Measurements from ENCODE around the gene CYLD.

The CYLD gene

GRCh38 chr16:50814541-50814940 is 72.7 kb downstream of the CYLD start:
- DNase-seq (ENCODE audit: low read depth in 1 of 2, low spot score in 1 of 2) = no peak

GRCh38 chr16:50815382-50815781 is 73.5 kb downstream of the CYLD start:
- no peak for DNase-seq (ENCODE audit: low read depth in 1 of 2, low spot score in 1 of 2)

DNA sequence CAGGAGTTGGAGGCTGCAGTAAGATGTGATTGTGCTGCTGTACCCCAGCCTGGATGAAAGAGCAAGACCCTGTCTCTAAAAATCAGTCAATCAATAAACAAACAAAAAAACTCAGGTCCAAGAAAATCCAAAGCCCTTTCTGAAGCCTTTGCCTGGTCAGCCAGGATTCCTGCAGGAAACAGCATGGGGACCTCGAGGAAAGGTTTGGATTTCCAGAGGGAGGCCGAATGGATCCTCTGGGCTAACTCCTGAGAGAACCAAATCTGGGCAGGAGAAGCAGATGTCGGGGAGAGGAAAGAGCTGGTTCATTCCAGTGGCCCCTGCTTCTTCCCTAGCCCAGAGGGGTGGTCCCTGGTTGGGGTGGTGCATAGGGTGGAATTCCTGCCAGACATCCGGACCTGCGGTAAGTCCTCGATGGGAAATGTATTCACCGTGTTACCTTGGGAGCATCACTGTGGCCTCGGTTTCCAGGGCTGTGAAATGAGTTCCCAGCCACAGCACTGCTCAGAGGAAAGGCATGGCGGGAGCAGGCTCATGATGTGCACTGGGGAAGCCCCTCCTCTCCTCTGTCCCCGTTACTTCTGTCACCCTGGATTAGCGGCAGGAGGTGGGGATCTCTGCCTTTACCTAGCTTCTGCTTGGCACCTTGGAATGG is 75.1 kb downstream of the CYLD start:
- DNase-seq (ENCODE audit: low read depth in 1 of 2, low spot score in 1 of 2) = no peak

DNA sequence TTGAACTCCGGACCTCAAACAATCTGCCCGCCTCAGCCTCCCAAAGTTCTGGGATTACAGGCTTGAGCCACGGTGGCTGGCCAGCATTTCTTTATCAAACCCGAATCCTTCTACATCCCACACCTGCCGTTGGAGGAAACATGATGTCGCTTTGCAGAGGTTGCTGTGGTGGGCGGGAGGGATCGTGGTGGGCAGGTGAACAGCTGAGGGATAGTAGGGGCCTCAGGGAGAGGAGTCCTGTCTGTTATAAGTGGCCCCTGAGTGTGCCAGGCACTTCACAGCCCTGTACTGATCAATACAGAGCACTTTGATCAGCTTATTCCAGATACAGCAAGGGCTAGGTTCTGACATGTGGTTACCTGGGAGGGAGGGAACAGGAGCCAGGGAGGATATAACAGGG is 76.5 kb downstream of the CYLD start:
- no peak for DNase-seq (ENCODE audit: low read depth in 1 of 2, low spot score in 1 of 2)

- DNase-seq (ENCODE audit: low read depth in 1 of 2, low spot score in 1 of 2) = no peak
Measured at GRCh38 chr16:50819706-50820105, 77.8 kb downstream of the CYLD start.

DNA sequence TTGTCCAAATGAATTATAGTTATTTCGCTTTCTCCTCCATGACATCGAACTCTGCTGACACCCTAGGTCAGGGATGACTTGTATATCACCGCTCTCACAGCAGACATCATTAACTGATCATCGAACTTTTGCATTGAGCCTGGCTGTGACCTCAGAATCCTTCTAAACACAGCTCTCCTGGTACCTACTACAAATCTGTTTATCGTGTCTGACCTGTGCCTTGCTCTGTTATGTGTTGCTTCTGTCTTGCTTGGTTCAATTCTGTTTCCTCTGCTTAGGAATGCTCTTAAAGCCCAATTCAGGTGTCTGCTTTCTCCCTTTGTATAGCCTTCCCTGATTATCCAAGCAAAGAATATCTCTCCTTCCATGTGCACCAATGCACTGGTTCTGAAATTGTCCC is 78.3 kb downstream of the CYLD start:
- DNase-seq (ENCODE audit: low read depth in 1 of 2, low spot score in 1 of 2) = no peak

- DNase-seq (ENCODE audit: low read depth in 1 of 2, low spot score in 1 of 2) = no peak
Measured at GRCh38 chr16:50821586-50821985, 79.7 kb downstream of the CYLD start.

- DNase-seq (ENCODE audit: low read depth in 1 of 2, low spot score in 1 of 2) = no peak
Measured at GRCh38 chr16:50822671-50823070, 80.8 kb downstream of the CYLD start.

DNA sequence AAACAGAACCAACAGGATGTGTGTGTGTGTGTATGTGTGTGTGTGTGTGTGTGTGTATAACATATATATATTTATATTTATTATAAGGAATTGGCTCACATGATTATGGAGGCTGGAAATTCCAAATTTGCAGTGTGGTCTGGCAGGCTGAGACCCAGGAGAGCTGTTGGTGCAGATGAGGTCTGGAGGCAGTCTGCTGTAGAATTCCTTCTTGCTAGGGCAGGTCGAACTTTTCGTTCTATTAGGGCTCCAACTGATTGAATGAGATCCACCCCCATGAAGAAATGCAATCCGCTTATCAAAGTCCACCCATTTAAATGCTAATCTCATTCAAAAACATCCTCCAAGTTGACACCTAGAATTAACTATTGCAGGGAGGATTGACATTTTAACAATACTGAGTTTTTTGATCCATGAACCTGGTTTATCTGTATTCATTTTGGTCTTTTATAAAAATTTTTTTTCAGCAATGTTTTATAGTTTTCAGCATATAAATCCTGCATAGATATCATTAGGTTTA is 85.0 kb downstream of the CYLD start:
- DNase-seq (ENCODE audit: low read depth in 1 of 2, low spot score in 1 of 2) = no peak

DNA sequence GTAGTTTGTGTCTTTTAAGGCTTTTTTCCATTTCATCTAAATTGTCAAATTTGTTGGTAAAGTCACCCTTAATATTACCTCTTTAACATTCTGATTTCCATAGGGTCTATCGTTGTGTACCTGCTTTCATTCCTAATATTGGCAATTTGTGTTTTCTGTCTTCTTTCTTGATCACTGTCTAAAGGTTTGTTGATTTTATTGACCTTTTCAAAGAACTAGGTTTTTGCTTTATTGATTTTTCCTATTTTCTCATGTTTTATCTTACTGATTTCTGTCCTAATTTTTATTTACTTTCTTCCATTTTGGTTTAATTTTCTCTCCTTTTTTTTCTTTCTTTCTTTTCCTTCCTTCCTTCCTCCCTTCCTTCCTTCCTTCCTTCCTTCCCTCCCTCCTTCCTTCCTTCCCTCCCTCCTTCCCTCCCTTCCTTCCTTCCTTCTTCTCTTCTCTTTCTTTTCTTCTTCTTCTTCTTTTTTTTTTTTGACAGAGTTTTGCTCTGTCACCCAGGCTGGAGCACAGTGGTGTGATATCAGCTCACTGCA is 86.3 kb downstream of the CYLD start:
- no peak for DNase-seq (ENCODE audit: low read depth in 1 of 2, low spot score in 1 of 2)

DNA sequence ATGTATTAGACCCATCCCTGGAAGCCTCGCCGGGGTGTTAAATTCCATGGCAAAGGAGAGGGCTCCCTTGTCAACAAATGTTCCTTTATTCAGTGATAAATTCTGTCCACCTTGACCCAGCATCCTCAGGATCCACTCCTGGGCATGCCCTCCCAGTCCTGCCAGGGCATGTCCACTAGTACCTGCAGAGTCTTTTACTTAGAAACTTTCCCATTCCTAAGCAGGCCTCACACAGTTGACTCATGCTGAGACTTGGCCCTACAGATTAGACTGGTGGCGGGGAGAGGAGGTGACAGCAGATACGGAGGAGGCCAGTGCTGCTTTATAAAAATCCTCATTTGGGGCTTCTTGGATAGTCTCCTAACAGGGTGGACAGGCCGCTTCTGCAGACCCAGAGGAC is 88.8 kb downstream of the CYLD start:
- no peak for DNase-seq (ENCODE audit: low read depth in 1 of 2, low spot score in 1 of 2)

DNA sequence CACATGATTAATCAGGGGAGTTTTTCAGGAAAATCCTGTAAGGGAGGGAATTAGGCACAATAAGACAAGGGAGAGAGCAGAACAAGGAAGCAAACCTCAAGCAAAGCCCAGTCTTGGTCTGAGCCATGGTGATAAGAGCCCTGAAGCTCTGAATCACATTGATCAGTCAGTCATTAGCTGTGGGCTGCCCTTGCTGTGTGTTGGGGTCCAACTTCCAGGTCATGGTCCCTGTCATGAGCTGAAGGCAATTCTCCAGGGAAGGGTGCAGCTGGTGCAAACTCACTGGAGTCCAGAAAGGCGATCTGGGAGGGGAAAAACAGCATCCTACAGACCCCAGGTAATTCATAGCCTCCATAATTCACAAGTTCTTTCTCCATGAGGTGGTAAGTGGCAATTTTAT is 89.9 kb downstream of the CYLD start:
- no peak for DNase-seq (ENCODE audit: low read depth in 1 of 2, low spot score in 1 of 2)

DNA sequence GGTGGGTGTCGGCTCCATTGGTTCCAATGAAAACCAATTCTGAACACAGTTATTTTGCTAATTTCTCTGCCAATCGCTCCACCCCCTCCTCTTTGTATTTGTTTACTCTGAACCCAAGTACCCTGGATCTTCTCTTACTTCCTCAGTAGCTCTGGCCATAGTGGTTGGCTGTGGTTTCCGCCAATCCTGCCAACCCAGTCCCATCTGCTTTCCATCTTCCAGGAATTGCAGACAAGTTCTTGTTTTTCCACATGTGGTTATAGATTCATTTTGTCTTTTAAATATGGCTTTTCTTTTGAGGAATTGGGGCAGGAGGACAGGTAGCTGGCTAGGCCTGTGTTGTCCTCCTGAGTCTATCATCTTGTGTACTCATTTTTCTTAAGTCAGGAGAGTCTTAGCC is 92.0 kb downstream of the CYLD start:
- no peak for DNase-seq (ENCODE audit: low read depth in 1 of 2, low spot score in 1 of 2)

DNA sequence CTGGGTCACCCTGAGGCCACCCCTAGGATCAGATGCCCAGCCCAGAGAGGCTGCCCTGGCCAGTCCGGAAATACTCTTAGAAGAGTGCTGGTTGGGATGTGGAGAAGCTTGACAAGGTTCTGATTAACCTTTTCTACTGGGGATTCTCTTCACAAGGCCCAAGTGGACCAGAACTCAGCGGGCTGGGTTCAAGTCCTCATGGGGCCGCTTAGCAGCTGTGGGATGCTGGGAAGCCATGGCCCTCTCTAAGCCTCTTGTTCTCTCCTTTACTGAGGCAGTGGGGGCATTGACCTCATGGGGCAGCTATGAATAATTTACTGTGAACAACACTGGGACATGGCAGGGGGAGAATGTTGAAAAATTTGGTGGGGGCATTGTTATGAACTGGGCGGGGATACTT is 92.8 kb downstream of the CYLD start:
- DNase-seq (ENCODE audit: low read depth in 1 of 2, low spot score in 1 of 2) = no peak

DNA sequence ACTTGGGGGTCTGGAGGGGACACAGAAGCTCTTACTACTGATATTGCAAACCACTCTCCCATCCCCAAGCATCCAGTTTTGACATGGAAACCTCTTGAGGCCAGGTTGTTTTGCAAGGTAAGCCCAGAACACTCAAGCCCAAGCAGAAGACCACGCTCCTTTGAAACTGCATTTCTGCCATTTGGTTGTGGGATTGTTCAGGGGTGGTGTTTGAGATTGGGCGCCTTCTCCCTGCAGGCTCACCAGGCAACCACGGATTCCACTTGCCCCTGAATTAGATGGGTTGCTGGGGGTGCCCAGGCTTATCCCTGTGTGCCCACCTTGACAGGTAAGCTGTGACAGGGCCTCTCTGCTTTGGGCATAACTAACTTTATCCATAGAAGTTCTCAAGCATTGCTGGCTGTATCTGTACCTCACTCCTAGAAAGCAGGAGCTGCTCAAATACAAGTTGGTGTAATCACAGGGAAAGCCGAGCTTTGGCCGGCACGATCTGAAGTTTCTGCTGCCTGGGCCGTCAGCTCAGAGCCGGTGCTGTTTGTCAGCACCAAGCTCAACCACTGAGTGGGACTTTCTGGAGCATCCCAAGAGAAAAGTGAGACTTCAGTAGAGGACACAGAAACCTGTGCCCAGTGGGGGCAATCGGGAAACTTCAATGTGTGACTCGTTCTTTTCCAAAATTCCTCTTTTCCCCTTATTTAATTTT is 93.6 kb downstream of the CYLD start:
- no peak for DNase-seq (ENCODE audit: low read depth in 1 of 2, low spot score in 1 of 2)

- no peak for DNase-seq (ENCODE audit: low read depth in 1 of 2, low spot score in 1 of 2)
Measured at GRCh38 chr16:50836121-50836621, 94.3 kb downstream of the CYLD start.

- DNase-seq (ENCODE audit: low read depth in 1 of 2, low spot score in 1 of 2) = no peak
Measured at GRCh38 chr16:50837324-50837723, 95.4 kb downstream of the CYLD start.

GRCh38 chr16:50838165-50838564 is 96.3 kb downstream of the CYLD start:
- no peak for DNase-seq (ENCODE audit: low read depth in 1 of 2, low spot score in 1 of 2)

GRCh38 chr16:50838885-50839284 is 97.0 kb downstream of the CYLD start:
- no peak for DNase-seq (ENCODE audit: low read depth in 1 of 2, low spot score in 1 of 2)

DNA sequence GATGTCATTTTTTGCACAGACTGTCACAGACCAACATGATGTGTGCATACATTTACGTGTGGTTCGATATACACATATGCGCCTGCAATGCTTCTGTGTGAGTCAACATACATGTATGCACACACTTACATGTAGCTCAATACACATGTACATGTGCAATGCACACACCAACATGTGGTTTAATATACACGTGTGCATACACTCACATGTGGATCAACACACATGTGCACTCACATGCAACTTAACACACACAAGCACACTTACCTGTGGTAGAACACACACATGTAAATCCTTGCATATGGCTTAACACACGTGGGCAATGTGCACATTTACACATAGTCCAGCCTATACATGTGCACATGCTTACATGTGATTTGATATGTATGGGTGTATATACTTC is 97.5 kb downstream of the CYLD start:
- DNase-seq (ENCODE audit: low read depth in 1 of 2, low spot score in 1 of 2) = no peak

GRCh38 chr16:50839920-50840729 is 98.2 kb downstream of the CYLD start:
- no peak for DNase-seq (ENCODE audit: low read depth in 1 of 2, low spot score in 1 of 2)

All from stimulated activated CD4-positive, alpha-beta T cell treated with anti-CD3 and anti-CD28 coated beads, Interleukin-15, amount 100 ng/mL, for 1 hour (primary cell).